NCI-H345 treated with DMSO at 0.1 percent for 48 hours (cell line): ENCODE measurements around the gene C1QTNF1.

Experiments
- DNase-seq: peaks from one replicate; lab custom pipeline; 2025; ENCODE audit not compliant: unreplicated experiment; lab: John Stamatoyannopoulos, UW

C1QTNF1 gene

DNA sequence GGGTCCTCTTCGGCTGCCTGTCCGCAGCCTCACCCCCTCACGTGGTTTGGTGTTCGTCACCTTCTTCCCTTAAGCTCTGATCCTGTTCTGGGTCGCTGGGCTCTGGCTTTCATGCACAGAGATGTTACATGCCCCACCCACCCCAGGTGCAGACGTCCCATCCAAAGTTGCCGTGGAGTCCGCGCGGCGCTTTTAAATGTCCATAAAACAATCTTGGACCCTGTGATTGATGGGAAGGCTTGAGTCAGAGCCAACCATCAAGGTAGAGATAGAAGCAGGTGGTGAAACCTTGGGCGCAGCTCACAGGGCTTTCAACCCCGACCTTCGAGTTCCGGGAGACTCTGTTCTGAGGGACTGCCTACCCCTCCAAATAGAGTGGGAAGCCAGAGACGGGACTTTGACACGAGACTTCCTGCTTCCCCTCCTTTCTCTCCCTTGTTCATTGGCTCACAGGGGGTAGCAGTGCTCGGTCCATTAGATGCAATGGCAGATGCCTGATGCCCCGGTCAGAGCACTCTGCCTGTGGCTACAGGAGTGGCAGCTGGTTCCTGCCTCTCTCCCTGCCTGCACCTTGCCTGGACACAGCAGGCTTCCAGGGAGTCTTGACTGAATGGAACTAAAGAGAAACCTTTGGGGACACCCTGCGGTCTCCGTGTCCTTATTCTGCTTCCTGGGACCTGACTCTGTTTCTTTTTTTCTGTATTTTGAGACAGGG lies 54.7 kb downstream of the C1QTNF1 start:
- DNase-seq: no peak

GRCh38 chr17:79079421-79080200 lies 55.6 kb downstream of the C1QTNF1 start:
- no peak for DNase-seq

- no peak for DNase-seq
Observed at GRCh38 chr17:79080349-79080748, 56.4 kb downstream of the C1QTNF1 start.

GRCh38 chr17:79080761-79081290 lies 56.9 kb downstream of the C1QTNF1 start:
- DNase-seq: no peak

GRCh38 chr17:79081571-79082276 lies 57.8 kb downstream of the C1QTNF1 start:
- DNase-seq: no peak

DNA sequence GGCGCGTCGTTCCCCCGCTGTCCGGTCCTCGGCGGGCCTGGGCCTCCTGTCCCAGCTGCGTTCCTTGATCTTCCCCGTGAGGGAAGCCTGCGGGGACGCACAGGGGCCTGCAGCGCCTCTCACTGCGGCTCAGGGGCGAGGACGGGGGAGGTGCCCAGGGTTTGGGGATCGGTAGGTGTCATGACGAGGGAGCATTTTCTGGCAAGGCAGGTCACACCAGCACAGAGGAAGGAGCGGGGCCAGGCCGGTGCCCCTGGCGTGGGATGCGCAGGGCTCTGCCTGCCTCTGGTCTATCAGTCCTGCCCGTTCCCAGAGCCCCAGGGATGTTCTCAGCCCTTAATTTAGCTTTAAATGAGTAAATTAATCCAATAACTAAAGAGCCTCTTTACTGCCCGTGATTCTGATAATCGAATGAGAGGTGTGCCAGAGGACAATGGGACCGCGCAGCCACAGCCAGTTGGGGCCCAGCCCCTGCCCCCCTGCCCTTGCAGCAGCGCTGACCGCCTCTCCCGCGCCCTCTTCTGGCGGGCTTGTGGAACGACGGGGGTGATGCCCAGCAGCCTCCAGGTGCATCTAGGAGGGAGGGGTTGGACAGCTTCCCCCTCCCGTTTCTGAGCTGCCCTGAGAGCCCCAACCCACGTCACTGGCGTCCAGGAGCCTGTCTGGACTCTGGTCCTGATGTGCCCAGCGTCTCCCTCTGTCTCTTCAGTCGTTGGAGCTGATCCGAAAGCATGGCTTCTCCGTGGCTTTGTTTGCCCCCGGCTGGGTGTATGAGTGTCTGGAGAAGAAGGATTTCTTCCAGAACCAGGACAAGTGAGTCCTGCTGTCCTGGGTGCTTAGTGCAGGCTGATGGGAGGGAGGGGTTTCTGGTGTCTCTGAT lies 58.6 kb downstream of the C1QTNF1 start:
- DNase-seq: peak; percentile 39

DNA sequence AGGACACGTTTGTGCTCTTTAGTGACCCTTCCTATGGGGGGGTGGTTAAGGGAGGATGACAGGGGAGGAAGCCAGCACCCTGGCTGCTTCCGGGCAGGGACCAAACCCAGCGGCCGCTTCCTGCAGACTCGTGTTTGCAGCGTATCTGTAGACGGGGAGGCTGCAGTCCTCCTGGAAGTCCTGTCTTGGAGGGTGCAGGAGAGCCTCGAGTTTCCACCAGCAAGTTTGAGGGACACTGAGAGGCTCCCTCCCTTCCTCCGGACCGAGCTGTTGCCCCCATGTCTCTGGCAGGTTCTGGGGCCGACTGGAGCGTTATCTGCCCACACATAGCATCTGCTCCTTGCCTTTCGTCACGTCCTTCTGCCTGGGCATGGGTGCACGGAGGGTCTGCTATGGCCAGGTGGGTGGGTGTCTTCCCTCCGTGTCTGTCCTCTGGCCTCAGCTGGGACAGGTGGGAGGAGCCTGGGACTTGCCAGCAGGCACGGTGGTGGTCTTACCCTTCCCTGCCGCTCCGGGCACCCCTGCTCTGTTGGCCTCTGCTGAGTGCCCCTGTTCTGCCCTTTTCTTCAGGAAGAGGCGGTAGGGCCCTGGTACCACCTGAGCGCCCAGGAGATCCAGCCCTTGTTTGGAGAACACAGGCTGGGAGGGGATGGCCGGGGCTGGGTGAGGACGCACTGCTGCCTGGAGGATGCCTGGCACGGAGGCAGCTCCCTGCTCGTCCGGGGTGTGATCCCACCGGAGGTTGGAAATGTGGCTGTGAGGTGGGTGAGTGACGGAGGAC lies 59.4 kb downstream of the C1QTNF1 start:
- no peak for DNase-seq

GRCh38 chr17:79084291-79085153 lies 60.6 kb downstream of the C1QTNF1 start:
- DNase-seq: no peak

DNA sequence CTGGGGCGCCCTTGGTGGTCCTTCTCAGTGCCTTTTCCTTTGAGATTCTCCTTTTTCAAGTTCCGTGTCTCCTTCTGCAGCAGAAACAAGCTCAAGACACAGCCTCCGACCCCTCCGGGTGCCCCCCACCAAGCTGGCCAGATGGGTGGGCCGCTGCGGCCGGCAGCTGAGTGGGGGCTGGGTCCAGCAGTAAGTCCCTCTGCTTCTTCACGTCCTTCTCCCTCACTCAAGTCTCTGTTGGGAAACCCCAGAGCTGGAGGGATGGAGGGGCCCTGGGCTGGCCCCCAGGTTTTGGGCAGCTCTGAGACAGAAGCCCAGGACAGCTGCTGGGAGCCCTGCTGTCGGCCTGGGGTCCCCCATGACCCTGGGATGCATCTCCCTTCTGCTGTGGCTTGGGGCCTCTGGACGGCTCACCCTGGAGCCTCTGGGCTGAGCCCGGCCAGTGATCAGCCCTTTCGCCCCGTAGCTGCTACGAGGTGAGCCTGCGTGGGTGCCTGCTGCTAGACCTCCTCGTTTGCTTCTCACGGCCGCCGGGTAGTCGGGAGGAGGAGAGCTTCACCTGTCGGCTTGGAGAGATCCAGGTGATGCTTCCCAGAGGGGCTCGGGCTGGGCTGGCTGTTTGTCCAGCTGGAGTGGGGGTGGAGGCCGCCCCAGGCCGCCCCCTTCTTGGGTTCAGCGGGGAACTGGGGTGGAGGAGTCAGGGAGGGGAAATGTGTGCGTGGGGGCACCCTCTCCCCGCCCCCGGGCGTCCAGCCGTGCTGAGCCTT lies 61.4 kb downstream of the C1QTNF1 start:
- DNase-seq: no peak

DNA sequence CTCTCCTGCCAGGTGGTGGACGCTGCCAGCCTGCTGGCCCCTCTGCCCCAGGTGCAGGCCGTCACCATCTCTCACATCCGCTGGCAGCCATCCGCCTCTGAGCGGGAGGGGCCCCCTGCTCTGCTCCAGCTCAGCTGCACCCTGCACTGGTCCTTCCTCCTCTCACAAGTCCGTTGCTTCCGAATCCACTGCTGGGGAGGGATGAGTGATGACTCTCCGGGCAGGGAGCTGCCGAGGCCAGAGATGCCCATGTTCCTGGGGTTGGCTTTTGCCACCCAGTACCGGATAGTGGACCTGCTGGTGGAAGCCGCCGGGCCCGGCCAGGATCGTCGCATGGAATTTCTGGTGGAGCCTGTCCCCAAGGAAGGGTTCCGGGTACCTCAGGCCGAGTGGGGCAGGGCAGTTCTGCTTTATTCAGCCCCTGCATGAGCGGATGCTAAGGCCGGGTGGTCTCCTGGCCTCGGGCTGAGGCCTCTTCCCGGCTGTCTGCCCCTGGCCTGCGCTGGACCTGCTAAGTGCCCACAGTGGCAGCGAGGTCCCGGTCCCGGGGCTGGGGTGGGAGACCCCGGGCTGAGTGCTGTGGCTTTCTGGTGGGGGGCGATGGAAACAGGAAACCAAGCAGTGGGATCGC lies 62.1 kb downstream of the C1QTNF1 start:
- DNase-seq: no peak

- no peak for DNase-seq
Observed at GRCh38 chr17:79086609-79087427, 62.8 kb downstream of the C1QTNF1 start.

GRCh38 chr17:79087428-79088143 lies 63.6 kb downstream of the C1QTNF1 start:
- peak; percentile 56 for DNase-seq

GRCh38 chr17:79088247-79088996 lies 64.5 kb downstream of the C1QTNF1 start:
- DNase-seq: no peak

DNA sequence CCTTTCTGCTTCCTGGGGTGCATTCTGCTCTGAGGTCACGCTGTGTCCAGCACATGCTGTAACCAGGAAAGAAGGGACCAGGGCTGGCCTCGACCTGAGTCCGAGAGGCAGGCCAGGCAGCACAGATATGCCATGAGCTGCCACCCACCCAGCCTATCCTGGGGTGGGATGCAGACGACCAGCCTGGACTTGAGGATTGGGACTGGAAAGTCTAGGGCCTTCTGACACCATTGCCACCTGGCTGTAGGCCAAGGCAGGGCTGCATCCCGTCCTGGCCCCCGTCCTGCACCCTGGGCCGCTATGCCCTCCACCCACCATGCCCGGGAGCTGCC lies 65.0 kb downstream of the C1QTNF1 start:
- DNase-seq: no peak

- DNase-seq: no peak
Observed at GRCh38 chr17:79089720-79090442, 65.9 kb downstream of the C1QTNF1 start.
